ENCODE data around the gene PCDH9.

Gene PCDH9

DNA sequence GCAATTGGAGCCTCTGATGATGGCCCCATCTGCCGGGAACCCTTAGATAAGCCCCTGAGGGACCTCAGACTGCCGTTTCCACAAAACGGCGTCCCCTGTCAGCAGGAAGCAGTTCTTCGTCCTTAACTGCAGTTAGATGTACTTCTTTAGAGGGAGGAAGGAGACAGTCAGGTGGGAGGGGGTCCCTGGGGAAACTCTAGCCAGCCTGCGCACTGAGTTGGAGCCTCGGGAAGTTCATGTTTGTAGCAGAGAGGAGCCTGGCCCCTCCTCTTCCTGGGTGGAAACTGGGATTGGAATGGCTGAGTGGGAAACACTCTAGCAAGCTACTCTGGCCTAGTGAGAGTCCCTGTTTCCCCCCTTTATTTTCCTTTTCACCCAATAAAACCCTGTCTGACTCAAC, 612.4 kb downstream of the PCDH9 start:
- Histone ChIP-seq H3K9me3 (ENCODE audit: control insufficient read depth, low read length) (no peaks in the 10 kb centered on the region), H3K27me3 (ENCODE audit: control insufficient read depth in 1 of 2, insufficient read depth in 1 of 2, low read length in 2 of 2) (no peaks in the 10 kb centered on the region), H3K18ac (ENCODE audit: low read depth in 1 of 2, low read length in 2 of 2) (peak overlapping the region in 1 of 2 experiments; percentile 54), H3K9ac (ENCODE audit: low read length) (no peak overlapping the region), H3K4me3 (ENCODE audit: insufficient read depth in 1 of 2, low read depth in 1 of 2, low read length in 2 of 2) (no peak overlapping the region), H3K23ac (ENCODE audit: low read length in 2 of 2) (no peak overlapping the region), H3K4me1 (ENCODE audit: control insufficient read depth, insufficient read depth, low read depth, low read length) (no peaks in the 10 kb centered on the region), H3K27ac (ENCODE audit: low read length, poor library complexity, severe bottlenecking) (no peak overlapping the region), H2BK120ac (ENCODE audit: low read depth, low read length) (no peak overlapping the region), H2BK15ac (ENCODE audit: low read depth, poor library complexity, severe bottlenecking) (no peak overlapping the region), H2BK12ac (ENCODE audit: low read length in 2 of 2) (peak overlapping the region in 1 of 2 experiments; percentile 72), H3K14ac (ENCODE audit: low read length in 2 of 2) (no peak overlapping the region), H3K4me2 (ENCODE audit: low read length, poor library complexity, severe bottlenecking) (no peak overlapping the region), H2AK5ac (ENCODE audit: low read length, severe bottlenecking) (no peak overlapping the region), H3K36me3 (ENCODE audit: control insufficient read depth in 1 of 2, insufficient read depth in 2 of 2, low read depth in 1 of 2, low read length in 2 of 2) (no peaks in the 10 kb centered on the region), H3K79me1 (replicated peaks; ENCODE audit: low read length, poor library complexity, severe bottlenecking) (no peaks in the 10 kb centered on the region), H2AFZ (ENCODE audit: low read depth, low read length) (peak overlapping the region; percentile 27), H3K4ac (ENCODE audit: low read depth in 1 of 2, low read length in 2 of 2) (peak overlapping the region in 1 of 2 experiments; percentile 51), H4K91ac (ENCODE audit: low read length) (no peak overlapping the region), H4K8ac (ENCODE audit: low read length) (peak overlapping the region; percentile 84), H2BK5ac (ENCODE audit: low read depth, low read length, poor library complexity, severe bottlenecking) (no peak overlapping the region)
- DNase-seq: no peak
- WGBS: 92% methylated on average over 6 of the region's 7 CpGs

- Histone ChIP-seq H2AK5ac (ENCODE audit: low read length, severe bottlenecking) (no peak overlapping the region), H4K91ac (ENCODE audit: low read length) (no peak overlapping the region), H2AFZ (ENCODE audit: low read depth, low read length) (no peak overlapping the region), H3K4ac (ENCODE audit: low read depth in 1 of 2, low read length in 2 of 2) (no peak overlapping the region), H3K9me3 (ENCODE audit: control insufficient read depth, low read length) (no peaks in the 10 kb centered on the region), H3K36me3 (ENCODE audit: control insufficient read depth in 1 of 2, insufficient read depth in 2 of 2, low read depth in 1 of 2, low read length in 2 of 2) (no peaks in the 10 kb centered on the region), H3K18ac (ENCODE audit: low read depth in 1 of 2, low read length in 2 of 2) (no peak overlapping the region), H3K4me2 (ENCODE audit: low read length, poor library complexity, severe bottlenecking) (no peak overlapping the region), H4K8ac (ENCODE audit: low read length) (no peak overlapping the region), H3K4me3 (ENCODE audit: insufficient read depth in 1 of 2, low read depth in 1 of 2, low read length in 2 of 2) (no peak overlapping the region), H3K9ac (ENCODE audit: low read length) (no peak overlapping the region), H3K27me3 (ENCODE audit: control insufficient read depth in 1 of 2, insufficient read depth in 1 of 2, low read length in 2 of 2) (no peaks in the 10 kb centered on the region), H2BK12ac (ENCODE audit: low read length in 2 of 2) (no peak overlapping the region), H3K4me1 (ENCODE audit: control insufficient read depth, insufficient read depth, low read depth, low read length) (no peaks in the 10 kb centered on the region), H3K23ac (ENCODE audit: low read length in 2 of 2) (no peak overlapping the region), H2BK15ac (ENCODE audit: low read depth, poor library complexity, severe bottlenecking) (no peak overlapping the region), H3K27ac (ENCODE audit: low read length, poor library complexity, severe bottlenecking) (no peak overlapping the region), H2BK5ac (ENCODE audit: low read depth, low read length, poor library complexity, severe bottlenecking) (no peak overlapping the region), H3K14ac (ENCODE audit: low read length in 2 of 2) (no peak overlapping the region), H2BK120ac (ENCODE audit: low read depth, low read length) (no peak overlapping the region), H3K79me1 (replicated peaks; ENCODE audit: low read length, poor library complexity, severe bottlenecking) (no peaks in the 10 kb centered on the region)
- no peak for DNase-seq
- 96% methylated on average over 6 of the region's 6 CpGs for WGBS
These were observed 617.2 kb downstream of the PCDH9 start for GRCh38 chr13:66612983-66613382.

GRCh38 chr13:66586489-66586888, 643.6 kb downstream of the PCDH9 start:
- no peak overlapping the region for H3K4ac ChIP-seq (ENCODE audit: low read depth in 1 of 2, low read length in 2 of 2)
- DNase-seq: no peak
- H3K27ac ChIP-seq (ENCODE audit: low read length, poor library complexity, severe bottlenecking): no peak overlapping the region
- H3K23ac ChIP-seq (ENCODE audit: low read length in 2 of 2): no peak overlapping the region
- H2BK15ac ChIP-seq (ENCODE audit: low read depth, poor library complexity, severe bottlenecking): no peak overlapping the region
- H3K27me3 ChIP-seq (ENCODE audit: control insufficient read depth in 1 of 2, insufficient read depth in 1 of 2, low read length in 2 of 2): no peaks in the 10 kb centered on the region
- no peak overlapping the region for H3K9ac ChIP-seq (ENCODE audit: low read length)
- WGBS: 100% methylated on average over 1 of the region's 3 CpGs
- no peaks in the 10 kb centered on the region for H3K36me3 ChIP-seq (ENCODE audit: control insufficient read depth in 1 of 2, insufficient read depth in 2 of 2, low read depth in 1 of 2, low read length in 2 of 2)
- H3K4me2 ChIP-seq (ENCODE audit: low read length, poor library complexity, severe bottlenecking): no peak overlapping the region
- no peak overlapping the region for H3K18ac ChIP-seq (ENCODE audit: low read depth in 1 of 2, low read length in 2 of 2)
- H2AFZ ChIP-seq (ENCODE audit: low read depth, low read length): no peak overlapping the region
- H4K91ac ChIP-seq (ENCODE audit: low read length): no peak overlapping the region
- H3K4me3 ChIP-seq (ENCODE audit: insufficient read depth in 1 of 2, low read depth in 1 of 2, low read length in 2 of 2): no peak overlapping the region
- H2AK5ac ChIP-seq (ENCODE audit: low read length, severe bottlenecking): no peak overlapping the region
- H3K14ac ChIP-seq (ENCODE audit: low read length in 2 of 2): no peak overlapping the region
- no peaks in the 10 kb centered on the region for H3K9me3 ChIP-seq (ENCODE audit: control insufficient read depth, low read length)
- H2BK120ac ChIP-seq (ENCODE audit: low read depth, low read length): no peak overlapping the region
- no peaks in the 10 kb centered on the region for H3K4me1 ChIP-seq (ENCODE audit: control insufficient read depth, insufficient read depth, low read depth, low read length)
- H4K8ac ChIP-seq (ENCODE audit: low read length): no peak overlapping the region
- no peak overlapping the region for H2BK5ac ChIP-seq (ENCODE audit: low read depth, low read length, poor library complexity, severe bottlenecking)
- no peaks in the 10 kb centered on the region for H3K79me1 ChIP-seq (replicated peaks; ENCODE audit: low read length, poor library complexity, severe bottlenecking)
- H2BK12ac ChIP-seq (ENCODE audit: low read length in 2 of 2): no peak overlapping the region

- Histone ChIP-seq H3K4ac (ENCODE audit: low read depth in 1 of 2, low read length in 2 of 2) (no peak overlapping the region), H3K4me1 (ENCODE audit: control insufficient read depth, insufficient read depth, low read depth, low read length) (no peaks in the 10 kb centered on the region), H3K18ac (ENCODE audit: low read depth in 1 of 2, low read length in 2 of 2) (no peak overlapping the region), H4K91ac (ENCODE audit: low read length) (no peak overlapping the region), H3K4me3 (ENCODE audit: insufficient read depth in 1 of 2, low read depth in 1 of 2, low read length in 2 of 2) (no peak overlapping the region), H3K4me2 (ENCODE audit: low read length, poor library complexity, severe bottlenecking) (no peak overlapping the region), H3K9ac (ENCODE audit: low read length) (no peak overlapping the region), H2BK120ac (ENCODE audit: low read depth, low read length) (no peak overlapping the region), H2BK12ac (ENCODE audit: low read length in 2 of 2) (no peak overlapping the region), H3K27ac (ENCODE audit: low read length, poor library complexity, severe bottlenecking) (no peak overlapping the region), H3K23ac (ENCODE audit: low read length in 2 of 2) (no peak overlapping the region), H2AFZ (ENCODE audit: low read depth, low read length) (no peak overlapping the region), H2BK5ac (ENCODE audit: low read depth, low read length, poor library complexity, severe bottlenecking) (no peak overlapping the region), H3K27me3 (ENCODE audit: control insufficient read depth in 1 of 2, insufficient read depth in 1 of 2, low read length in 2 of 2) (no peaks in the 10 kb centered on the region), H3K14ac (ENCODE audit: low read length in 2 of 2) (no peak overlapping the region), H3K36me3 (ENCODE audit: control insufficient read depth in 1 of 2, insufficient read depth in 2 of 2, low read depth in 1 of 2, low read length in 2 of 2) (no peaks in the 10 kb centered on the region), H2AK5ac (ENCODE audit: low read length, severe bottlenecking) (no peak overlapping the region), H2BK15ac (ENCODE audit: low read depth, poor library complexity, severe bottlenecking) (no peak overlapping the region), H3K9me3 (ENCODE audit: control insufficient read depth, low read length) (no peaks in the 10 kb centered on the region), H4K8ac (ENCODE audit: low read length) (no peak overlapping the region), H3K79me1 (replicated peaks; ENCODE audit: low read length, poor library complexity, severe bottlenecking) (no peaks in the 10 kb centered on the region)
- no peak for DNase-seq
- WGBS: no CpG with 5 or more reads among the region's 1 CpG
These were observed 644.4 kb downstream of the PCDH9 start for GRCh38 chr13:66585669-66586203.
